ENCODE results near the gene PNMA1. TPM values are rescaled to one million over a fixed set of nuclear protein-coding genes. Genes with fewer than 3 reads are reported as not detected.
"Not testable (repeated sequence)": the region's sequence is repeated elsewhere in the genome, so short reads cannot be mapped to it uniquely, and the experiment has no call there.

Gene PNMA1
- polyA plus RNA-seq, 4 donors: 86.5 to 109 (median 94.9) TPM

GRCh38 chr14:73718418-73719251 lies 4.5 kb upstream of the PNMA1 start:
- peak in 1 of 4 donors; percentile 70 for DNase-seq (ENCODE audit: low read depth in 4 of 4, low spot score in 2 of 4)

DNA sequence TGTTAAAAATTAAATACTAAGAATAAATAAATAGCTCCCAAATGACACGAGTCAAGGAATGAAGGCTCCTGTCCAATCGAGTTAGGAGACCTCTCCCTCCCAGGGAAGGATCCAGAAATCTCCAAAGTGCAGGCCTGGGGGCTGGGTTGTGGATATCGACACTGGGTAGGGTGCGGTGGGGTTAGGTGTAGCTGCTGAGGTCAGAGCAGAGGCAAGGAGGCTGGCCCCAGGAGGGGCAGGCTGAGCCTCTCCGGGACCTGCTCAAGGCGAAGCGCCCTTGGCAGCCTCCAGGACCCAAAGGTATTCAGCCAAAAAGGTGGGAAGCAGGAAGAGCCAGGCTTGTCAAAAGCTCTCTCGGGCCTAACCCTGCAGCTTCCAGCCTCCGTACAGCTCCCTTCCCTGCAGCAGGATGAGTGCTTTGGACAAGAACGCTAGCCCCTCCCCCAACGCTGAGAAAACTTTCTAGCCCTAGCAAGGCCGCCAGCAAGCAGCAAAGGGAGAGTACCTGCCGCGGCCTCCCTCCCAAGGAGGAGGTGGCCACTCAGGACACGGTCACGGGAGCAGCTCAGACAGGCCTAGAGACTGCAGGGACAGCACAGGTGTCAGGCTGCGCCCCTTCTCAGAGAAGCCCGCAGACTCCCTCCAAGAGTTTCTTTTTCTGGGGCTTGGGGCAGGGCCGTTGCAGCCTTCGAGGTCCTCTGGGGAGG lies 3.7 kb upstream of the PNMA1 start:
- DNase-seq (ENCODE audit: low read depth in 4 of 4, low spot score in 2 of 4): peak in 1 of 4 donors; percentile 65

- DNase-seq (ENCODE audit: low read depth in 4 of 4, low spot score in 2 of 4): no peak
Observed at GRCh38 chr14:73717266-73717665, 3.1 kb upstream of the PNMA1 start.

- no peak for DNase-seq (ENCODE audit: low read depth in 4 of 4, low spot score in 2 of 4)
Observed at GRCh38 chr14:73715707-73716106, 1.5 kb upstream of the PNMA1 start.

DNA sequence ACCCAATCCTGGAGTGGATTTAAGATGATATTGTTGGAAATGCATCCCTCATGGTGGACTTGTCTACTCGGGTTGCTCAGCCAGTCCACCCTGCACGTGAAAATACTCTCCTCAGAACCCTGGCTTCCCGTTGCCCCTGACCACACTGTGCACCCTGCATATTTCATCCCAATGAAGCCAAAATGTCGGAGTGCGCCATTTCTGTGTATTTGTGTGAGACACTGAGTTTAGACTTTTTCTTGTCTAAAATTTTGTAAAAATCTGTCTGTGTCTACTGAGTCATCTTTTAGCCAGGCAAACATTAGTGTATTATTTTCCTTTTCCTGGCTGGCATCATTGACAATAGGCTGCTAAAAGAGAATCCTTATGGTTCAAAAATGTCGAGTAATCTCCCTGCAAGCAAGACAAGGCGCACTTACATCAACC lies 485 bp upstream of the PNMA1 start:
- no peak for DNase-seq (ENCODE audit: low read depth in 4 of 4, low spot score in 2 of 4)

- DNase-seq (ENCODE audit: low read depth in 4 of 4, low spot score in 2 of 4): peak in 2 of 4 donors; percentile 53
Observed at GRCh38 chr14:73713206-73713802, 880 bp downstream of the PNMA1 start.

GRCh38 chr14:73712540-73713180 lies 1.5 kb downstream of the PNMA1 start:
- no peak for DNase-seq (ENCODE audit: low read depth in 4 of 4, low spot score in 2 of 4)

GRCh38 chr14:73712071-73712506 lies 2.1 kb downstream of the PNMA1 start:
- DNase-seq (ENCODE audit: low read depth in 4 of 4, low spot score in 2 of 4): no peak

GRCh38 chr14:73710737-73711136 lies 3.4 kb downstream of the PNMA1 start:
- no peak for DNase-seq (ENCODE audit: low read depth in 4 of 4, low spot score in 2 of 4)

DNA sequence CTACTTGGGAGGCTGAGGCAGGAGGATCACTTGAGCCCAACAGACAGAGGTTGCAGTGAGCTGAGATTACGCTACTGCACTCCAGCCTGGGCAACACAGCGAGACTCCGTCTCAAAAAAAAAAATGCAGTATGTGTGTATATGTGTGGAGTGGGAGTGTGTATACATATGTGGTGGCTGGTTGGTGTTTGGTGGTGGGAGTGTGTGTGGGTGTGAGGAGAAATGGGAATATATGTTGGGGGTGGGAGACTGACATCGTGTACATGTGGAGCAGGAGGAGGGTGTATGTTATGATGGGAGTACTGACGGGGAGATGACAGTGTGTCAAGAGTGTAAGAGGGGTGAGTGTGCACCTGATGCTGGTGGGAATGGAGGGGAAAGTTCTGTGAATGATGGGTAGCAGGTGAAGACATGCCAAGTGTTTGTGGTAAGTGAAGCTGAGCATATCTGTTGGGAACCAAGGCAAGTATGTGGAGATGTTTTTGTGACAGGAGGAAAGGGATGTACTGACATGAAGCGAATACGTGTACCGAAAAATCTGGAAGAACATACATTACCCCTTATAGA lies 4.2 kb downstream of the PNMA1 start:
- no peak for DNase-seq (ENCODE audit: low read depth in 4 of 4, low spot score in 2 of 4)

DNA sequence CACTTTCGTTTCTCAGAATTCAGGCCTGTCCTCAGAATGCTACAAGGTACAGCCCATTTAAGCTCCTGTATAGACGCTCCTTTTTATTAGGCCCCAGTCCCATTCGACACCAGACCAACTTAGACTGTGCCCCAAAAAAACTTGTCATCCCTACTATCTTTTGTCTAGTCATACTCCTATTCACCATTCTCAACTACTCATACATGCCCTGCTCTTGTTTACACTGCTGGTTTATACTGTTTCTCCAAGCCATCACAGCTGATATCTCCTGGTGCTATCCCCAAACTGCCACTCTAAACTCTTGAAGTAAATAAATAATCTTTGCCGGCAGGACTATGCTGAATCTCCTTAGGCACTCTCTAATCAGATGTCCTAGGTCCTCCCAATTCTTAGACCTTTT lies 6.1 kb downstream of the PNMA1 start:
- not testable (repeated sequence) for DNase-seq (ENCODE audit: low read depth in 4 of 4, low spot score in 2 of 4)

- DNase-seq (ENCODE audit: low read depth in 4 of 4, low spot score in 2 of 4): no peak
Observed at GRCh38 chr14:73700325-73700724, 13.9 kb downstream of the PNMA1 start.

DNA sequence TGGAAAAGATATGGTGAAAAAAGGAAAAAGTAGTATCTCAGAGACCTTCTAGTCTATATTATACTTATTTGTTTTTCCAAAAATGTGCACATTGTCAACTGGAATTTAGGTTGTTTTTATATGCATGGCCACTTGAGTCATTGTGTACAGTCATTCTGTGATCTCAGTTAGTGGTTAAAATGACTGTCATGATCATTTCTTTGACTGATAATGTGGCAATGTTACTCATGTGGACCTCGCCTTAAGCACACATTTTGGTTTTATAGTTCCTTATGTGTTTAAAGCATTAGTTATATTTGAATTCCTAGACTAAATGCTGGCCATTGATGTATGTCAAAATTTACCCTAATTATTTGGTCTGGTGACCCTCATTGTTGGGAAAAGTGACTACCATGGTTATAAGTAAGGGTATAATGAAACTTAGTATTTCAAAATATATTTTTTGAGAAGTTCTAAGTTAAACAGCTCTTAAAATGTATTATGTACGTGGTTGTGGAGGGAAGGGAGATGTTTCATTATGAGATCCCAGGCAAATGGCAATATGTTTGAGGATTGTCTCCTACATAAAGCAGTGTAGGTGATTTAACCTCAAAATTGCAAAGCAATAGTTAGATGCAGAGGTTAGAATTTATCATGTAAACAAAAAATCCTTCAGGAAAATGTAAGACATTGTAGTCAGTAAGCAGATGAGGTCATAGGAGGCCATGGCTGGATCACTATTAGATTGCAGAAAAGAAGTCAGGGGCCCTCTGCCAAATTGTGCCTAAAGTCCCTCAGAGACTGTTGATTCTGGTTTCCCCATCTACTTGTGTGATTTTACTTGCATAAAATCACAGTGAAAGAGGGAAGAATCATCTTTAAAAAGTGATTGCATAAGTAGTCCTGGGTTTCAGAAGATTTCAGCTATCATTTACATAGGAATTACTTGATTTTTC lies 17.5 kb downstream of the PNMA1 start:
- no peak for DNase-seq (ENCODE audit: low read depth in 4 of 4, low spot score in 2 of 4)

- DNase-seq (ENCODE audit: low read depth in 4 of 4, low spot score in 2 of 4): no peak
Observed at GRCh38 chr14:73695997-73696396, 18.2 kb downstream of the PNMA1 start.

- DNase-seq (ENCODE audit: low read depth in 4 of 4, low spot score in 2 of 4): no peak
Observed at GRCh38 chr14:73695082-73695481, 19.1 kb downstream of the PNMA1 start.

DNA sequence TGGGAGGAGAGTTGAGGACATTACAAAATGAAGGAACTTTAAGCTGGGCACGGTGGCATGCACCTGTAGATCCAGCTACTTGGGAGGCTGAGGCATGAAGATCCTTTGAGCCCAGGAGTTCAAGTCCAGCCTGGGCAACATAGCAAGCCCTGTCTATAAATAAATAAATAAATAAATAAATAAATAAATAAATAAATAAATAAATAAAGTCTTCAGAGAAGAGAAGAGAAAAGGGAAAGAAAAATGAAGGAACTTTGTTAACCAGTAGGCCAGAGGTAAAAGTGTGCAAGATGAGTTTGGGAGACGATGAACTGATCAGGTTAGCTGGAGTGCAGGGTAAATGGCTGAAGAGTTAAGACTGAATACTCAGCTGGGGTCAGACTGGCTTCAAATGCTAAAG lies 20.1 kb downstream of the PNMA1 start:
- DNase-seq (ENCODE audit: low read depth in 4 of 4, low spot score in 2 of 4): no peak

DNA sequence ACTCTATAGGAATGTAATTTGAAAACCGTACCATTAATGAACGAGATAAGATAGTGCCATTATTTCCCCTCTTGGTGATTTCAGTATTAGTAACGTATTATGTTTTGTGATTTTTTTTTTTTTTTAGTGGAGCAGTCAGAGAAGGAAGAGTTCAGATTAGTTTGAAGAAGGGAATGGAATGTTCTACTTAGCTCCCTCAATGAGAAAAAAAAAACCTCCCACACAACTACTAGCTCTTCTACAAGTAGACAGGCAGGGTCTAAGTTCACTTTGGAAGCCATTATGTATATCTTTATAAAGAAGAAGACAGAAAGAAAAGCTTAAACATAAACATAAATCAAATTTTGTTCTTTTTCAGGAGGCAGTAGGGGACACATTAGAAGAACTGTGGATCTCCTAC lies 27.3 kb downstream of the PNMA1 start:
- DNase-seq (ENCODE audit: low read depth in 4 of 4, low spot score in 2 of 4): no peak

DNA sequence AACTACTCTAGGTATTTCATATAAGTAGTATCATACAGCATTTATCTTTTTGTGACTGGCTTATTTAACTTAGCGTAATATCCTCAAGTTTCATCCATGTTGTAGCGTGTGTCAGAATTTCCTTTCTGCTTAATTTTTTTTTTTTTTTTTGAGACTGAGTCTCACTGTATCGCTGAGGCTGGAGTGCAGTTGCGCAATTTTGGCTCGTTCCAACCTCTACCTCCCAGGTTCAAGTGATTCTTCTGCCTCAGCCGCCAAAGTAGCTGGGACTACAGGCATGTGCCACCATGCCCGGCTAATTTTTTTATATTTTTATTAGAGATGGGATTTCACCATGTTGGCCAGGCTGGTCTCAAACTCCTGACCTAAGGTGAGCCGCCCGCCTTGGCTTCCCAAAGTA lies 28.9 kb downstream of the PNMA1 start:
- DNase-seq (ENCODE audit: low read depth in 4 of 4, low spot score in 2 of 4): no peak

- DNase-seq (ENCODE audit: low read depth in 4 of 4, low spot score in 2 of 4): no peak
Observed at GRCh38 chr14:73684627-73685026, 29.6 kb downstream of the PNMA1 start.

- DNase-seq (ENCODE audit: low read depth in 4 of 4, low spot score in 2 of 4): no peak
Observed at GRCh38 chr14:73680821-73681220, 33.4 kb downstream of the PNMA1 start.

Measured in left renal cortex interstitium (tissue), 4 donors.